ENCODE data around the gene RANBP17. TPM values are rescaled to one million over a fixed set of nuclear protein-coding genes. Genes with fewer than 3 reads are reported as not detected.

Gene RANBP17
- total and polyA plus RNA-seq, 9 of the 15 experiments (the other 6 are each of a cell fraction or from before 2014, with no cell fraction given), result not detected

DNA sequence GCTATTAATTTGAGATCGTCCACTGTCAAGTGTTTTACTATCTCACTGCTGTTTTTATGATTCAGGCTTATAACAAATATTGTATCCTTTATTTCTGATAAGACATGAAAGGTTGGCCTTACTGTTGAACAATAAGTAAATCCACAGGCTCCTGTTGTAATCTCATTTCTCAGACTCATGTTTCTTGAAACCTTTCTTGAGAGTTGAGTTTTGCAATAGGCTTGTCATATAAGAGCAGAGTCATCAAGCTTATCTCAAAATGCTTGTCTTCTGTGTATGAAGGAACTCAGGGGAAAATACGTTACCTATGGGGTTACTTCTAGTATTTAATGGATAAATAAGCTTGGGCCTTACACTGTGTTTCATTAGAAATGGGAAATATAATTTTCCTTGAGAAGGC lies 438.0 kb downstream of the RANBP17 start:
- H4K20me1 ChIP-seq (replicated peaks; ENCODE audit: control insufficient read depth, insufficient read depth, low read length), result no peaks in the 10 kb centered on the region
- FAIRE-seq (no peak), ATAC-seq (no peak), DNase-seq (ENCODE audit: extremely low read depth in 1 of 4, low spot score in 3 of 4) (no peak)
- BruUV-seq (replicated peaks), result no TSS peak
- no peak overlapping the region for H3K27ac ChIP-seq (ENCODE audit: extremely low read depth, low read depth, low read length)
- in situ Hi-C loops (cut with MboI), result no loop called here
- 0% methylated on average over 2 of the region's 2 CpGs for whole genome bisulfite sequencing (ENCODE audit: insufficient coverage, low coverage, missing lambda C conversion rate)
- H2AFZ ChIP-seq (ENCODE audit: low read depth, low read length), result no peak overlapping the region
- no peak overlapping the region for H3K4me2 ChIP-seq (ENCODE audit: insufficient read depth, low read length)
- no peaks in the 10 kb centered on the region for H3K9me3 ChIP-seq (replicated peaks; ENCODE audit: control insufficient read depth, insufficient read depth, low read depth, low read length)
- intact Hi-C loops (cut with micrococcal nuclease), result no loop called here
- H3K36me3 ChIP-seq (ENCODE audit: control insufficient read depth, insufficient read depth, low read length), result no peaks in the 10 kb centered on the region
- ChIA-PET CTCF (ENCODE audit: low intra/inter-chr PET ratio) (no interaction called here), POLR2A (no interaction called here)
- TF ChIP-seq MAZ (CRISPR knock-in tag; conservative IDR thresholded peaks at IDR 0.05 in 1 of 2, IDR thresholded peaks at IDR 0.05 in 1 of 2) (no peak), CEBPB (tag; IDR thresholded peaks at IDR 0.05) (peak; percentile 55), ZNF699 (CRISPR knock-in tag; IDR thresholded peaks at IDR 0.05; ENCODE audit: insufficient replicate concordance) (no peak)
- H3K9me1 ChIP-seq (ENCODE audit: control insufficient read depth, insufficient read depth, low read length), result no peaks in the 10 kb centered on the region
- H3K27me3 ChIP-seq (ENCODE audit: control insufficient read depth in 2 of 2, insufficient read depth in 2 of 2, low read length in 2 of 2), result peaks cover 0 to 27% of the 10 kb centered on the region in 2 experiments; a peak in 3 of 5 replicates
- no peaks in the 10 kb centered on the region for H3K4me1 ChIP-seq (replicated peaks in 1 of 2; ENCODE audit: control insufficient read depth in 2 of 2, insufficient read depth in 2 of 2, low read length in 2 of 2)
- H3K4me3 ChIP-seq, result no peak overlapping the region
- no peaks in the 10 kb centered on the region for H3K79me2 ChIP-seq (ENCODE audit: control insufficient read depth, insufficient read depth, low read length)
- H3K9ac ChIP-seq (ENCODE audit: insufficient read depth in 1 of 2, low read depth in 2 of 2, low read length in 2 of 2), result no peak overlapping the region

DNA sequence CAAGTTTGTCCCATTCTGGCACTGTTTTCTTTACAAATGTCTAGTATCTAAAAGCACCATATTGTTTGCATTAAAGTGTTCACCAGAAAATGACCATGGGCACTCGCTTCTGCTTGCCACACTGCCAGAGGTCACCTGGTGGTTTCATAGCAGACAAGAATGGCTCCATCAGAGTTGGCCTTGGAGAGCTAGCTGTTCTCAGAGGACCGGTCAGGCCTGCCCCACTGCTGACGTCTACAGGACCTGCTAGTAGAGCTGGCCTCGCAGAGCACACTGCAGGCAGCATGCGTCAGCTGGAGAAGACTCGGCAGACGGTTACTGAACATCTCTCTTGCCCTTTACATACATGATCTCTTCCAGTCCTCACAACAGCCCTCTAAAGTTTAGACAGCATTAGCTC lies 438.5 kb downstream of the RANBP17 start:
- no peak for DNase-seq (ENCODE audit: extremely low read depth in 1 of 4, low spot score in 3 of 4)
- H3K4me3 ChIP-seq, result no peak overlapping the region
- in situ Hi-C loops (cut with MboI), result no loop called here
- 1% methylated on average over 7 of the region's 7 CpGs for WGBS (ENCODE audit: insufficient coverage, low coverage, missing lambda C conversion rate)
- H3K9me1 ChIP-seq (ENCODE audit: control insufficient read depth, insufficient read depth, low read length), result no peaks in the 10 kb centered on the region
- H3K4me2 ChIP-seq (ENCODE audit: insufficient read depth, low read length), result no peak overlapping the region
- TF ChIP-seq E2F8 (IDR thresholded peaks at IDR 0.05; ENCODE audit: low read depth, partially characterized antibody), result no peak
- H3K9ac ChIP-seq (ENCODE audit: insufficient read depth in 1 of 2, low read depth in 2 of 2, low read length in 2 of 2), result no peak overlapping the region
- FAIRE-seq, result no peak
- ChIA-PET POLR2A (no interaction called here), CTCF (ENCODE audit: low intra/inter-chr PET ratio) (no interaction called here)
- H3K36me3 ChIP-seq (ENCODE audit: control insufficient read depth, insufficient read depth, low read length), result no peaks in the 10 kb centered on the region
- H4K20me1 ChIP-seq (replicated peaks; ENCODE audit: control insufficient read depth, insufficient read depth, low read length), result no peaks in the 10 kb centered on the region
- H2AFZ ChIP-seq (ENCODE audit: low read depth, low read length), result no peak overlapping the region
- ATAC-seq, result no peak; the same call in 1 of the 3 replicates
- H3K79me2 ChIP-seq (ENCODE audit: control insufficient read depth, insufficient read depth, low read length), result no peaks in the 10 kb centered on the region
- intact Hi-C loops (cut with micrococcal nuclease), result no loop called here
- no peaks in the 10 kb centered on the region for H3K4me1 ChIP-seq (replicated peaks in 1 of 2; ENCODE audit: control insufficient read depth in 2 of 2, insufficient read depth in 2 of 2, low read length in 2 of 2)
- H3K27ac ChIP-seq (ENCODE audit: extremely low read depth, low read depth, low read length), result no peak overlapping the region
- peaks cover 0 to 28% of the 10 kb centered on the region in 2 experiments; a peak in 3 of 5 replicates for H3K27me3 ChIP-seq (ENCODE audit: control insufficient read depth in 2 of 2, insufficient read depth in 2 of 2, low read length in 2 of 2)
- H3K9me3 ChIP-seq (replicated peaks; ENCODE audit: control insufficient read depth, insufficient read depth, low read depth, low read length), result no peaks in the 10 kb centered on the region
- BruUV-seq (replicated peaks), result no TSS peak

Measured in K562 (cell line).